Lower lobe of right lung (tissue), 2 donors: ENCODE measurements around the gene MRGPRE. TPM values are rescaled to one million over a fixed set of nuclear protein-coding genes. Genes with fewer than 3 reads are reported as not detected.

Source experiments
- ATAC-seq, 2 donors: fragments of 200-7000 bp; cut with Tn5 transposase; one replicate each; pipeline ENCODE4 v1.9.1; 2020 to 2022; ENCODE audit warnings: mild to moderate bottlenecking in 2 of 2, moderate library complexity in 2 of 2
- DNase-seq: peaks from one replicate; pipeline ENCODE4 v3.0.0-alpha.2; 2020
- H3K27ac ChIP-seq: fragments of 200-600 bp; one replicate; pipeline ENCODE4 v1.8.0; 2022
- H3K27me3 ChIP-seq: fragments of 200-600 bp; one replicate; pipeline ENCODE4 v1.8.0; 2022; ENCODE audit warnings: low read depth
- H3K36me3 ChIP-seq: fragments of 200-600 bp; one replicate; pipeline ENCODE4 v1.8.0; 2022; ENCODE audit warnings: mild to moderate bottlenecking
- H3K4me1 ChIP-seq: fragments of 200-600 bp; one replicate; pipeline ENCODE4 v1.8.0; 2022
- H3K4me3 ChIP-seq: fragments of 200-600 bp; one replicate; pipeline ENCODE4 v1.8.0; 2022; ENCODE audit warnings: mild to moderate bottlenecking
- H3K9me3 ChIP-seq: fragments of 200-600 bp; one replicate; pipeline ENCODE4 v1.8.0; 2022
- CTCF ChIP-seq: fragments of 200-600 bp; IDR thresholded peaks from one replicate; pipeline ENCODE4 v1.8.0; 2022; ENCODE audit warnings: antibody characterized with exemption, mild to moderate bottlenecking
- intact Hi-C: fragments of 100-400 bp; cut with DNase I; formaldehyde crosslinking; loops from one replicate; pipeline ENCODE4 v1.11.0; 2022
- total RNA-seq: library from RNA; stranded (reverse); fragmentation: NEBNext Ultra II Directional; extraction: Animal tissue kit (Norgen Biotek cat#: 25700); gene quantifications from one replicate; pipeline ENCODE4 v1.2.1, GENCODE V29; 2021
- donor health status: DM: no; HTN: yes; CAD: no; lungs with severe emphysema.

The MRGPRE gene
- total RNA-seq, 1 donor from 2014 or later, result not detected

- intact Hi-C loops, result no loop called here
- no peak for TF ChIP-seq CTCF
- Histone ChIP-seq H3K36me3 (no peaks in the 10 kb centered on the region), H3K27ac (no peak overlapping the region), H3K9me3 (no peaks in the 10 kb centered on the region), H3K27me3 (peaks cover 45% of the 10 kb centered on the region), H3K4me1 (peaks cover 6% of the 10 kb centered on the region), H3K4me3 (no peak overlapping the region)
- no peak for DNase-seq
- no peak for ATAC-seq
These were observed 9.0 kb downstream of the MRGPRE start for GRCh38 chr11:3222941-3223915.

- no peak for TF ChIP-seq CTCF
- H3K9me3 ChIP-seq, result no peaks in the 10 kb centered on the region
- H3K36me3 ChIP-seq, result no peaks in the 10 kb centered on the region
- ATAC-seq (no peak), DNase-seq (no peak)
- peaks cover 7% of the 10 kb centered on the region for H3K4me1 ChIP-seq
- H3K4me3 ChIP-seq, result no peak overlapping the region
- intact Hi-C loops, result no loop called here
- no peak overlapping the region for H3K27ac ChIP-seq
- peaks cover 50% of the 10 kb centered on the region for H3K27me3 ChIP-seq
These were observed 10.0 kb downstream of the MRGPRE start for GRCh38 chr11:3222003-3222855.

- no peak overlapping the region for H3K4me3 ChIP-seq
- H3K9me3 ChIP-seq, result no peaks in the 10 kb centered on the region
- H3K27me3 ChIP-seq, result peaks cover 50% of the 10 kb centered on the region
- no peak for TF ChIP-seq CTCF
- H3K4me1 ChIP-seq, result peaks cover 10% of the 10 kb centered on the region
- DNase-seq (no peak), ATAC-seq (no peak)
- no peak overlapping the region for H3K27ac ChIP-seq
- intact Hi-C loops, result no loop called here
- H3K36me3 ChIP-seq, result no peaks in the 10 kb centered on the region
These were observed 10.7 kb downstream of the MRGPRE start for GRCh38 chr11:3221408-3222002.

GRCh38 chr11:3220521-3221407 is 11.5 kb downstream of the MRGPRE start:
- no peak for ATAC-seq
- DNase-seq, result peak; percentile 43
- Histone ChIP-seq H3K27ac (no peak overlapping the region), H3K27me3 (peaks cover 50% of the 10 kb centered on the region), H3K4me3 (no peak overlapping the region), H3K36me3 (no peaks in the 10 kb centered on the region), H3K9me3 (no peaks in the 10 kb centered on the region), H3K4me1 (peaks cover 10% of the 10 kb centered on the region)
- no peak for TF ChIP-seq CTCF
- intact Hi-C loops, result no loop called here
